K562 (cell line): Measurements from ENCODE around the gene IMPG1.

Source experiments
- NRF1 ChIP-seq, 2 experiments: fragments of 450-650 bp; IDR thresholded peaks in 1 of 2; conservative IDR thresholded peaks in 1 of 2; 2 replicates each; pipeline ENCODE4 v1.6.1; 2014; ENCODE audit warnings: mild to moderate bottlenecking in 2 of 2
- SMARCE1 ChIP-seq: fragments of 450-650 bp; IDR thresholded peaks from 2 replicates; pipeline ENCODE4 v1.7.1; 2016; ENCODE audit warnings: mild to moderate bottlenecking
- SMC3 ChIP-seq: conservative IDR thresholded peaks from 2 replicates; pipeline ENCODE4 v1.6.1; 2011; ENCODE audit warnings: low read depth, low read length, improper control_type of control experiment; ENCODE audit not compliant: insufficient read depth
- TGIF2 ChIP-seq: sonication (generic); formaldehyde crosslinking; IDR thresholded peaks from 2 replicates; pipeline ENCODE4 v1.8.1; 2022; ENCODE audit warnings: mild to moderate bottlenecking, missing genetic modification reagents, moderate library complexity
- TF ChIP-seq, protein P1 (sequence below): fragments of 450-650 bp; IDR thresholded peaks from 2 replicates; pipeline ENCODE4 v1.6.1; 2016; ENCODE audit warnings: borderline replicate concordance

- TF ChIP-seq, protein P1, sequence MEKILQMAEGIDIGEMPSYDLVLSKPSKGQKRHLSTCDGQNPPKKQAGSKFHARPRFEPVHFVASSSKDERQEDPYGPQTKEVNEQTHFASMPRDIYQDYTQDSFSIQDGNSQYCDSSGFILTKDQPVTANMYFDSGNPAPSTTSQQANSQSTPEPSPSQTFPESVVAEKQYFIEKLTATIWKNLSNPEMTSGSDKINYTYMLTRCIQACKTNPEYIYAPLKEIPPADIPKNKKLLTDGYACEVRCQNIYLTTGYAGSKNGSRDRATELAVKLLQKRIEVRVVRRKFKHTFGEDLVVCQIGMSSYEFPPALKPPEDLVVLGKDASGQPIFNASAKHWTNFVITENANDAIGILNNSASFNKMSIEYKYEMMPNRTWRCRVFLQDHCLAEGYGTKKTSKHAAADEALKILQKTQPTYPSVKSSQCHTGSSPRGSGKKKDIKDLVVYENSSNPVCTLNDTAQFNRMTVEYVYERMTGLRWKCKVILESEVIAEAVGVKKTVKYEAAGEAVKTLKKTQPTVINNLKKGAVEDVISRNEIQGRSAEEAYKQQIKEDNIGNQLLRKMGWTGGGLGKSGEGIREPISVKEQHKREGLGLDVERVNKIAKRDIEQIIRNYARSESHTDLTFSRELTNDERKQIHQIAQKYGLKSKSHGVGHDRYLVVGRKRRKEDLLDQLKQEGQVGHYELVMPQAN, result no peak
- TF ChIP-seq SMARCE1 (no peak), NRF1 (conservative IDR thresholded peaks at IDR 0.05 in 1 of 2, IDR thresholded peaks at IDR 0.05 in 1 of 2) (no peak), SMC3 (no peak), TGIF2 (CRISPR knock-in tag) (no peak)
Measured at GRCh38 chr6:75892384-75892783, 180.1 kb downstream of the IMPG1 start.
